IMR-90 (cell line): Measurements from ENCODE around the gene ATP2B2. TPM values are rescaled to one million over a fixed set of nuclear protein-coding genes. Genes with fewer than 3 reads are reported as not detected.

ENCODE experiments used
- ATAC-seq: fragments of 200-7000 bp; cut with Tn5 transposase; 2 replicates; pipeline ENCODE4 v1.9.1; 2020; ENCODE audit warnings: low read depth, mild to moderate bottlenecking, moderate library complexity
- BruUV-seq: library from RNA; stranded (reverse); fragments of 400-500 nt; replicated peaks from 2 replicates; lab custom pipeline; 2021; lab: Mats Ljungman, UMichigan
- CTCF ChIA-PET: fragments of 300-600 bp; formaldehyde crosslinking; extraction: SDS; loops from one replicate; lab custom pipeline; 2021; ENCODE audit warnings: antibody characterized with exemption; lab: Yijun Ruan, JAX
- POLR2A ChIA-PET: fragments of 300-600 bp; sonication (Branson Sonifier 250); formaldehyde crosslinking; loops from one replicate; lab custom pipeline; 2022; ENCODE audit warnings: antibody characterized with exemption; ENCODE audit not compliant: unreplicated experiment; lab: Charles Lee
- DNase-seq: peaks from one replicate; pipeline ENCODE4 v3.0.0; 2013
- H2AFZ ChIP-seq: replicated peaks from 2 replicates; pipeline ENCODE3; 2013; ENCODE audit warnings: low read length, mild to moderate bottlenecking; ENCODE audit not compliant: poor library complexity
- H2AK5ac ChIP-seq: 2 replicates; pipeline ENCODE4 v1.6.1; 2013; ENCODE audit warnings: low read depth, low read length, inconsistent platforms
- H2AK9ac ChIP-seq: replicated peaks from 2 replicates; pipeline ENCODE3; 2013; ENCODE audit warnings: mild to moderate bottlenecking, low read depth, low read length, moderate library complexity; ENCODE audit not compliant: poor library complexity
- H2BK120ac ChIP-seq: 2 replicates; pipeline ENCODE4 v1.6.1; 2013; ENCODE audit warnings: low read depth, low read length, inconsistent platforms
- H2BK15ac ChIP-seq: 3 replicates; pipeline ENCODE4 v1.6.1; 2013; ENCODE audit warnings: low read depth, low read length, inconsistent platforms
- H2BK20ac ChIP-seq: 2 replicates; pipeline ENCODE4 v1.6.1; 2013; ENCODE audit warnings: low read depth, mild to moderate bottlenecking, inconsistent platforms, low read length, moderate library complexity
- H2BK5ac ChIP-seq: 2 replicates; pipeline ENCODE4 v1.6.1; 2013; ENCODE audit warnings: mild to moderate bottlenecking, low read depth, low read length, inconsistent platforms; ENCODE audit not compliant: poor library complexity, severe bottlenecking
- H3K14ac ChIP-seq: replicated peaks from 2 replicates; pipeline ENCODE4 v1.6.1; 2013; ENCODE audit warnings: low read depth, low read length, inconsistent platforms
- H3K18ac ChIP-seq: 2 replicates; pipeline ENCODE4 v1.6.1; 2013; ENCODE audit warnings: low read depth, low read length, control low read depth
- H3K23ac ChIP-seq: 2 replicates; pipeline ENCODE4 v1.6.1; 2013; ENCODE audit warnings: low read depth, low read length, inconsistent platforms
- H3K27ac ChIP-seq: 2 replicates; pipeline ENCODE4 v1.5.1; 2013; ENCODE audit warnings: mild to moderate bottlenecking, control low read depth, low read length; ENCODE audit not compliant: insufficient read depth
- H3K27me3 ChIP-seq: 2 replicates; pipeline ENCODE4 v1.6.1; 2013; ENCODE audit warnings: low read length; ENCODE audit not compliant: control insufficient read depth, insufficient read depth
- H3K36me3 ChIP-seq: 2 replicates; pipeline ENCODE4 v1.6.1; 2013; ENCODE audit warnings: low read length, mixed read lengths; ENCODE audit not compliant: control insufficient read depth, insufficient read depth
- H3K4ac ChIP-seq: 2 replicates; pipeline ENCODE4 v1.6.1; 2013; ENCODE audit warnings: low read depth, low read length, inconsistent platforms
- H3K4me1 ChIP-seq: 2 replicates; pipeline ENCODE4 v1.6.1; 2013; ENCODE audit warnings: low read length, mixed read lengths; ENCODE audit not compliant: control insufficient read depth, insufficient read depth
- H3K4me2 ChIP-seq: 2 replicates; pipeline ENCODE4 v1.6.1; 2013; ENCODE audit warnings: low read depth, mild to moderate bottlenecking, control low read depth, low read length, moderate library complexity
- H3K4me3 ChIP-seq: 2 replicates; pipeline ENCODE4 v1.5.1; 2013; ENCODE audit warnings: low read depth, mild to moderate bottlenecking, control low read depth, low read length, moderate library complexity; ENCODE audit not compliant: insufficient read depth
- H3K56ac ChIP-seq: 2 replicates; pipeline ENCODE4 v1.6.1; 2013; ENCODE audit warnings: low read length, inconsistent platforms; ENCODE audit not compliant: insufficient read depth; ENCODE audit errors: extremely low read depth
- H3K79me1 ChIP-seq, 2 experiments: 2 replicates each; pipeline ENCODE4 v1.6.1; 2013; ENCODE audit warnings: low read length in 2 of 2, inconsistent platforms in 1 of 2, low read depth in 1 of 2
- H3K9ac ChIP-seq: 2 replicates; pipeline ENCODE4 v1.6.1; 2013; ENCODE audit warnings: low read depth, low read length, control low read depth
- H3K9me1 ChIP-seq: 2 replicates; pipeline ENCODE4 v1.6.1; 2013; ENCODE audit warnings: low read length, inconsistent platforms; ENCODE audit not compliant: insufficient read depth
- H3K9me3 ChIP-seq: 2 replicates; pipeline ENCODE4 v1.6.1; 2013; ENCODE audit warnings: low read length; ENCODE audit not compliant: control insufficient read depth, insufficient read depth
- H4K20me1 ChIP-seq: 2 replicates; pipeline ENCODE4 v1.6.1; 2013; ENCODE audit warnings: low read length, inconsistent platforms; ENCODE audit not compliant: insufficient read depth
- H4K5ac ChIP-seq: 2 replicates; pipeline ENCODE4 v1.6.1; 2013; ENCODE audit warnings: mild to moderate bottlenecking, low read depth, low read length, control low read depth
- H4K8ac ChIP-seq, 2 experiments: 2 replicates each; pipeline ENCODE4 v1.6.1; 2013; ENCODE audit warnings: low read depth in 2 of 2, low read length in 2 of 2, control low read depth in 1 of 2, inconsistent platforms in 1 of 2
- H4K91ac ChIP-seq: 2 replicates; pipeline ENCODE4 v1.6.1; 2013; ENCODE audit warnings: low read depth, low read length, inconsistent platforms; ENCODE audit not compliant: insufficient read depth
- BHLHE40 ChIP-seq: fragments of 150-350 bp; IDR thresholded peaks from 2 replicates; pipeline ENCODE4 v1.6.1; 2016; ENCODE audit warnings: mild to moderate bottlenecking, low read depth, low read length
- CEBPB ChIP-seq: IDR thresholded peaks from 2 replicates; pipeline ENCODE4 v1.6.1; 2012; ENCODE audit warnings: low read depth, low read length, improper control_type of control experiment
- CHD1 ChIP-seq: IDR thresholded peaks from 2 replicates; pipeline ENCODE4 v1.6.1; 2012; ENCODE audit warnings: low read depth, low read length, improper control_type of control experiment
- CTCF ChIP-seq: conservative IDR thresholded peaks from 2 replicates; pipeline ENCODE4 v1.5.1; 2012; ENCODE audit warnings: mild to moderate bottlenecking, low read depth, low read length, improper control_type of control experiment
- ELK1 ChIP-seq: fragments of 150-350 bp; IDR thresholded peaks from 2 replicates; pipeline ENCODE4 v1.6.1; 2016; ENCODE audit warnings: low read depth, mild to moderate bottlenecking, low read length, moderate library complexity, borderline replicate concordance
- FOS ChIP-seq: fragments of 150-350 bp; IDR thresholded peaks from 2 replicates; pipeline ENCODE4 v1.6.1; 2016; ENCODE audit warnings: low read depth, low read length
- MAFK ChIP-seq: IDR thresholded peaks from 2 replicates; pipeline ENCODE4 v1.6.1; 2012; ENCODE audit warnings: low read depth, low read length, improper control_type of control experiment
- MAZ ChIP-seq: IDR thresholded peaks from 2 replicates; pipeline ENCODE4 v1.6.1; 2012; ENCODE audit warnings: low read depth, mild to moderate bottlenecking, low read length, improper control_type of control experiment, moderate library complexity, borderline replicate concordance
- MXI1 ChIP-seq: IDR thresholded peaks from 2 replicates; pipeline ENCODE4 v1.6.1; 2012; ENCODE audit warnings: low read depth, mild to moderate bottlenecking, low read length, moderate library complexity, borderline replicate concordance
- NFE2L2 ChIP-seq: fragments of 150-350 bp; IDR thresholded peaks from 2 replicates; pipeline ENCODE4 v1.6.1; 2016; ENCODE audit warnings: low read depth, mild to moderate bottlenecking, low read length
- POLR2A ChIP-seq: IDR thresholded peaks from 2 replicates; pipeline ENCODE4 v1.6.1; 2012; ENCODE audit warnings: mild to moderate bottlenecking, low read depth, low read length
- RAD21 ChIP-seq: IDR thresholded peaks from 2 replicates; pipeline ENCODE4 v1.6.1; 2012; ENCODE audit warnings: low read length, improper control_type of control experiment
- RCOR1 ChIP-seq: IDR thresholded peaks from 2 replicates; pipeline ENCODE4 v1.6.1; 2012; ENCODE audit warnings: mild to moderate bottlenecking, low read length, improper control_type of control experiment; ENCODE audit not compliant: insufficient replicate concordance
- RFX5 ChIP-seq: IDR thresholded peaks from 2 replicates; pipeline ENCODE4 v1.8.0; 2012; ENCODE audit warnings: low read depth, mild to moderate bottlenecking, low read length, moderate library complexity
- SMC3 ChIP-seq: fragments of 150-350 bp; IDR thresholded peaks from 2 replicates; pipeline ENCODE4 v1.6.1; 2016; ENCODE audit warnings: low read depth, mild to moderate bottlenecking, antibody characterized with exemption, low read length, moderate library complexity
- USF2 ChIP-seq: fragments of 150-350 bp; IDR thresholded peaks from 2 replicates; pipeline ENCODE4 v1.6.1; 2017; ENCODE audit warnings: mild to moderate bottlenecking, antibody characterized with exemption, low read length, low read depth
- WGBS, 2 experiments: methylation state at CpG; one replicate each; pipeline versions ENCODE4 v1.1.5 to v1.1.7; 2013; ENCODE audit warnings: missing lambda C conversion rate in 2 of 2; ENCODE audit not compliant: insufficient read length in 1 of 2; ENCODE audit errors: extremely low coverage in 2 of 2; 5-methylcytosine and 5-hydroxymethylcytosine counted together
- dilution Hi-C: fragments of 300-500 bp; cut with HindIII; formaldehyde crosslinking; loops from one replicate; pipeline ENCODE4 v1.14.3; 2018; ENCODE audit warnings: low sequenced_read_pairs; ENCODE audit not compliant: unreplicated experiment
- in situ Hi-C: fragments of 300-500 bp; cut with MboI; formaldehyde crosslinking; loops from 3 replicates; pipeline ENCODE4 v1.14.3; 2019; ENCODE audit warnings: low sequenced_read_pairs, inconsistent platforms, mixed read lengths
- intact Hi-C: fragments of 100-400 bp; cut with micrococcal nuclease; formaldehyde crosslinking; loops from 2 replicates; pipeline ENCODE4 v1.10.0; 2022
- polyA plus RNA-seq, 3 experiments: library from polyadenylated mRNA; depleted of rRNA; stranded (reverse); fragments of >200 nt; gene quantifications; 2 replicates each; pipeline ENCODE4 v1.2.3, GENCODE V29; 2012; ENCODE audit warnings: low replicate concordance in 1 of 3
- total RNA-seq: library from RNA; depleted of rRNA; stranded (reverse); fragments of >200 nt; gene quantifications from 2 replicates; pipeline ENCODE4 v1.2.3, GENCODE V29; 2012

ATP2B2 gene
- total and polyA plus RNA-seq, 2 of the 4 experiments (the other 2 are of a cell fraction): under 0.01 to 0.02 TPM

- Histone ChIP-seq H3K4ac (no peak overlapping the region), H3K9ac (no peak overlapping the region), H3K23ac (no peak overlapping the region), H3K9me3 (no peaks in the 10 kb centered on the region), H2BK15ac (no peak overlapping the region), H2AK9ac (no peak overlapping the region), H3K27me3 (peaks cover 27% of the 10 kb centered on the region), H2BK20ac (no peak overlapping the region), H3K4me2 (no peak overlapping the region), H3K14ac (no peak overlapping the region), H3K79me1 (no peaks in the 10 kb centered on the region), H2BK120ac (no peak overlapping the region), H4K8ac (no peak overlapping the region), H3K4me1 (peaks cover 3% of the 10 kb centered on the region), H4K91ac (no peak overlapping the region), H3K4me3 (no peak overlapping the region), H3K18ac (no peak overlapping the region), H3K56ac (no peak overlapping the region), H3K27ac (no peak overlapping the region), H2AK5ac (no peak overlapping the region), H2BK5ac (no peak overlapping the region), H3K9me1 (0 out of 2 replicates have a peak, but pooled peaks cover 4% of the 10 kb centered on the region), H4K20me1 (no peaks in the 10 kb centered on the region; the same call in 1 of the 2 replicates), H3K36me3 (no peaks in the 10 kb centered on the region), H4K5ac (no peak overlapping the region), H2AFZ (no peak overlapping the region)
- POLR2A ChIA-PET: no interaction called here
- BruUV-seq: no TSS peak
- dilution Hi-C loops: no loop called here
- TF ChIP-seq CTCF (no peak), RAD21 (no peak), USF2 (no peak), CHD1 (no peak), MAZ (no peak), ELK1 (no peak), BHLHE40 (no peak), RFX5 (no peak), MAFK (no peak), NFE2L2 (no peak), FOS (no peak), MXI1 (no peak), CEBPB (no peak), RCOR1 (no peak), SMC3 (no peak), POLR2A (no peak)
- no CpG with 5 or more reads among the region's 4 CpGs for WGBS, 2 experiments
- CTCF ChIA-PET: no interaction called here
- ATAC-seq (no peak), DNase-seq (no peak)
- intact Hi-C loops: no loop called here
- in situ Hi-C loops: no loop called here
Observed at GRCh38 chr3:10397879-10398278, 107.5 kb downstream of the ATP2B2 start.
